ENCODE results near the gene ATP5PB. TPM values are rescaled to one million over a fixed set of nuclear protein-coding genes. Genes with fewer than 3 reads are reported as not detected.

Gene ATP5PB
- total RNA-seq, 2 donors from 2014 or later: 320 to 332 TPM

- Mint-ChIP-seq H3K27ac (no peak overlapping the region), H3K36me3 (no peaks in the 10 kb centered on the region), H3K9me3 (no peaks in the 10 kb centered on the region)
- no peak for ATAC-seq
- DNase-seq (ENCODE audit: low spot score in 2 of 2): no peak
Observed at GRCh38 chr1:111509997-111510375, 60.7 kb downstream of the ATP5PB start.

- Mint-ChIP-seq H3K27ac (no peak overlapping the region), H3K36me3 (no peaks in the 10 kb centered on the region), H3K9me3 (no peaks in the 10 kb centered on the region)
- ATAC-seq (no peak), DNase-seq (ENCODE audit: low spot score in 2 of 2) (no peak)
Observed at GRCh38 chr1:111511370-111511769, 62.1 kb downstream of the ATP5PB start.

Other genes starting within 250 kb of the ATP5PB start
- gene DENND2D, start 248.8 kb upstream of the ATP5PB start, total RNA-seq: 100 to 1,000 TPM; 213 to 221 TPM
- gene CHI3L2, start 221.8 kb upstream of the ATP5PB start, total RNA-seq: 10 to 100 TPM; 13.8 to 25.0 TPM
- under 1 TPM in 1 of 2 donors, not detected in 1; 0.25 TPM for gene CHIA, start 158.6 kb upstream of the ATP5PB start, total RNA-seq
- gene OVGP1, start 21.7 kb upstream of the ATP5PB start, total RNA-seq: 1 to 10 TPM; 2.7 to 6.9 TPM
- gene WDR77, start 208 bp upstream of the ATP5PB start, total RNA-seq: 10 to 100 TPM; 33.9 to 39.2 TPM
- 1 to 10 TPM; 6.4 to 8.9 TPM for gene C1orf162, start 24.5 kb downstream of the ATP5PB start, total RNA-seq
- gene ADORA3, start 54.2 kb downstream of the ATP5PB start, total RNA-seq: under 1 TPM in 1 of 2 donors, not detected in 1; 0.11 TPM
- gene TMIGD3, start 54.2 kb downstream of the ATP5PB start, total RNA-seq: not detected
- 100 to 1,000 TPM; 126 to 165 TPM for gene RAP1A, start 170.3 kb downstream of the ATP5PB start, total RNA-seq

Measured in activated naive CD4-positive, alpha-beta T cell treated with anti-CD3 and anti-CD28 coated beads, Interleukin-2, amount 50 U/mL, for 72 hours (primary cell).